ENCODE measurements around the gene NCOA5. TPM values are rescaled to one million over a fixed set of nuclear protein-coding genes. Genes with fewer than 3 reads are reported as not detected.

NCOA5 gene
- total and polyA plus RNA-seq, 4 donors: 3.2 to 10.4 (median 8.7) TPM

- no peak for TF ChIP-seq GABPA (IDR thresholded peaks at IDR 0.05 in 1 of 2, conservative IDR thresholded peaks at IDR 0.05 in 1 of 2)
- TF ChIP-seq TAF1 (conservative IDR thresholded peaks at IDR 0.05): no peak
- no peak for TF ChIP-seq JUND (IDR thresholded peaks at IDR 0.05)
- H3K9me3 ChIP-seq (ENCODE audit: control insufficient read depth in 4 of 4, low read length in 3 of 4): no peaks in the 10 kb centered on the region
- H3K27ac ChIP-seq (ENCODE audit: low read depth in 1 of 2, low read length in 2 of 2): no peak overlapping the region
- no peak for DNase-seq (ENCODE audit: low spot score)
- WGBS: 80% methylated on average over 15 of the region's 15 CpGs
- no peak overlapping the region for H3K9ac ChIP-seq (ENCODE audit: low read depth in 1 of 2, low read length in 2 of 2)
- no peak overlapping the region for H3K4me3 ChIP-seq (ENCODE audit: low read depth in 1 of 3, low read length in 3 of 3)
- peaks cover 8 to 21% (median 9%) of the 10 kb centered on the region in 4 donors for H3K4me1 ChIP-seq (ENCODE audit: control insufficient read depth in 4 of 4, insufficient read depth in 4 of 4, low read length in 3 of 4)
- peaks cover 0 to 5% (median 1%) of the 10 kb centered on the region in 4 donors for H3K36me3 ChIP-seq (ENCODE audit: control insufficient read depth in 4 of 4, insufficient read depth in 3 of 4, low read depth in 1 of 4, low read length in 3 of 4)
- H3K27me3 ChIP-seq (ENCODE audit: control insufficient read depth in 4 of 4, insufficient read depth in 4 of 4, low read length in 3 of 4): no peaks in the 10 kb centered on the region
Observed at GRCh38 chr20:46056027-46056833, 33.5 kb downstream of the NCOA5 start.

- no peak overlapping the region for H3K9ac ChIP-seq (ENCODE audit: low read depth in 1 of 2, low read length in 2 of 2)
- H3K36me3 ChIP-seq (ENCODE audit: control insufficient read depth in 4 of 4, insufficient read depth in 3 of 4, low read depth in 1 of 4, low read length in 3 of 4): peaks cover 0 to 2% (median 0%) of the 10 kb centered on the region in 4 donors
- peaks cover 6 to 21% (median 7%) of the 10 kb centered on the region in 4 donors for H3K4me1 ChIP-seq (ENCODE audit: control insufficient read depth in 4 of 4, insufficient read depth in 4 of 4, low read length in 3 of 4)
- 45% methylated on average over 1 of the region's 1 CpG for WGBS
- H3K27ac ChIP-seq (ENCODE audit: low read depth in 1 of 2, low read length in 2 of 2): no peak overlapping the region
- H3K4me3 ChIP-seq (ENCODE audit: low read depth in 1 of 3, low read length in 3 of 3): no peak overlapping the region
- no peak for TF ChIP-seq MAX (IDR thresholded peaks at IDR 0.05)
- no peak for TF ChIP-seq RXRA (IDR thresholded peaks at IDR 0.05)
- TF ChIP-seq FOXA1 (IDR thresholded peaks at IDR 0.05): no peak
- TF ChIP-seq HNF4G (IDR thresholded peaks at IDR 0.05): no peak
- no peak for TF ChIP-seq REST (IDR thresholded peaks at IDR 0.05)
- no peak for DNase-seq (ENCODE audit: low spot score)
- no peaks in the 10 kb centered on the region for H3K27me3 ChIP-seq (ENCODE audit: control insufficient read depth in 4 of 4, insufficient read depth in 4 of 4, low read length in 3 of 4)
- no peaks in the 10 kb centered on the region for H3K9me3 ChIP-seq (ENCODE audit: control insufficient read depth in 4 of 4, low read length in 3 of 4)
Observed at GRCh38 chr20:46055269-46055668, 34.5 kb downstream of the NCOA5 start.

GRCh38 chr20:46054606-46055005, 35.2 kb downstream of the NCOA5 start:
- Histone ChIP-seq H3K9me3 (ENCODE audit: control insufficient read depth in 4 of 4, low read length in 3 of 4) (no peaks in the 10 kb centered on the region), H3K9ac (ENCODE audit: low read depth in 1 of 2, low read length in 2 of 2) (no peak overlapping the region), H3K4me1 (ENCODE audit: control insufficient read depth in 4 of 4, insufficient read depth in 4 of 4, low read length in 3 of 4) (peaks cover 6 to 21% (median 7%) of the 10 kb centered on the region in 4 donors), H3K27ac (ENCODE audit: low read depth in 1 of 2, low read length in 2 of 2) (no peak overlapping the region), H3K36me3 (ENCODE audit: control insufficient read depth in 4 of 4, insufficient read depth in 3 of 4, low read depth in 1 of 4, low read length in 3 of 4) (no peaks in the 10 kb centered on the region), H3K4me3 (ENCODE audit: low read depth in 1 of 3, low read length in 3 of 3) (no peak overlapping the region), H3K27me3 (ENCODE audit: control insufficient read depth in 4 of 4, insufficient read depth in 4 of 4, low read length in 3 of 4) (no peaks in the 10 kb centered on the region)
- TF ChIP-seq EGR1 (IDR thresholded peaks at IDR 0.05; ENCODE audit: low read depth in 2 of 2): no peak
- no peak for TF ChIP-seq HNF4A (conservative IDR thresholded peaks at IDR 0.05)
- no peak for TF ChIP-seq FOXA1 (IDR thresholded peaks at IDR 0.05)
- TF ChIP-seq GABPA (IDR thresholded peaks at IDR 0.05 in 1 of 2, conservative IDR thresholded peaks at IDR 0.05 in 1 of 2): no peak
- TF ChIP-seq YY1 (IDR thresholded peaks at IDR 0.05): no peak
- no peak for DNase-seq (ENCODE audit: low spot score)
- 51% methylated on average over 6 of the region's 6 CpGs for WGBS
